Skeletal muscle tissue (tissue), 4 donors: ENCODE measurements around the gene CNTNAP4. TPM values are rescaled to one million over a fixed set of nuclear protein-coding genes. Genes with fewer than 3 reads are reported as not detected.

Source experiments
- H3K27ac ChIP-seq: one replicate; pipeline ENCODE4 v1.7.0; 2013; ENCODE audit warnings: mild to moderate bottlenecking, low read depth, low read length, inconsistent platforms
- H3K27me3 ChIP-seq, 3 donors: one replicate each; pipeline ENCODE4 v1.7.0; 2013; ENCODE audit warnings: low read length in 3 of 3; ENCODE audit not compliant: control insufficient read depth in 3 of 3, insufficient read depth in 3 of 3
- H3K36me3 ChIP-seq, 3 donors: one replicate each; pipeline ENCODE4 v1.7.0; 2013; ENCODE audit warnings: low read length in 3 of 3; ENCODE audit not compliant: control insufficient read depth in 3 of 3, insufficient read depth in 3 of 3
- H3K4me1 ChIP-seq, 3 donors: one replicate each; pipeline ENCODE4 v1.7.0; 2013; ENCODE audit warnings: low read length in 3 of 3, mild to moderate bottlenecking in 3 of 3; ENCODE audit not compliant: control insufficient read depth in 3 of 3, insufficient read depth in 3 of 3
- H3K4me3 ChIP-seq, 3 donors: one replicate each; pipeline ENCODE4 v1.7.0; 2013; ENCODE audit warnings: low read length in 3 of 3
- H3K9ac ChIP-seq, 3 donors: one replicate each; pipeline ENCODE4 v1.7.0; 2013; ENCODE audit warnings: low read length in 3 of 3, mild to moderate bottlenecking in 3 of 3, moderate library complexity in 2 of 3, low read depth in 1 of 3
- H3K9me3 ChIP-seq, 3 donors: one replicate each; pipeline ENCODE4 v1.7.0; 2013; ENCODE audit warnings: low read length in 3 of 3; ENCODE audit not compliant: control insufficient read depth in 3 of 3
- total RNA-seq: library from RNA; depleted of rRNA; stranded (reverse); fragments of >200 nt; gene quantifications from one replicate; pipeline ENCODE4 v1.2.3, GENCODE V29; 2014
- donor health status: Osteomylitis.

The CNTNAP4 gene
- total RNA-seq, 1 donor from 2014 or later = 15.1 TPM

- Histone ChIP-seq H3K9me3 (no peaks in the 10 kb centered on the region), H3K36me3 (no peaks in the 10 kb centered on the region), H3K27ac (no peak overlapping the region), H3K4me3 (no peak overlapping the region), H3K27me3 (no peaks in the 10 kb centered on the region), H3K4me1 (no peaks in the 10 kb centered on the region), H3K9ac (no peak overlapping the region)
Measured at GRCh38 chr16:76444832-76445231, 167.6 kb downstream of the CNTNAP4 start.

GRCh38 chr16:76445815-76446214, 168.6 kb downstream of the CNTNAP4 start:
- Histone ChIP-seq H3K9ac (no peak overlapping the region), H3K4me1 (no peaks in the 10 kb centered on the region), H3K36me3 (no peaks in the 10 kb centered on the region), H3K27me3 (no peaks in the 10 kb centered on the region), H3K9me3 (no peaks in the 10 kb centered on the region), H3K4me3 (no peak overlapping the region), H3K27ac (no peak overlapping the region)

- Histone ChIP-seq H3K9ac (no peak overlapping the region), H3K36me3 (no peaks in the 10 kb centered on the region), H3K4me1 (no peaks in the 10 kb centered on the region), H3K4me3 (no peak overlapping the region), H3K9me3 (no peaks in the 10 kb centered on the region), H3K27me3 (no peaks in the 10 kb centered on the region), H3K27ac (no peak overlapping the region)
Measured at GRCh38 chr16:76446251-76446650, 169.1 kb downstream of the CNTNAP4 start.

GRCh38 chr16:76450890-76451289, 173.7 kb downstream of the CNTNAP4 start:
- Histone ChIP-seq H3K9ac (no peak overlapping the region), H3K36me3 (no peaks in the 10 kb centered on the region), H3K27ac (no peak overlapping the region), H3K4me3 (no peak overlapping the region), H3K4me1 (no peaks in the 10 kb centered on the region), H3K9me3 (no peaks in the 10 kb centered on the region), H3K27me3 (no peaks in the 10 kb centered on the region)

- no peaks in the 10 kb centered on the region for H3K36me3 ChIP-seq
- no peak overlapping the region for H3K4me3 ChIP-seq
- no peaks in the 10 kb centered on the region for H3K9me3 ChIP-seq
- no peaks in the 10 kb centered on the region for H3K27me3 ChIP-seq
- no peak overlapping the region for H3K9ac ChIP-seq
- H3K4me1 ChIP-seq = no peaks in the 10 kb centered on the region
- H3K27ac ChIP-seq = no peak overlapping the region
Measured at GRCh38 chr16:76455257-76455656, 178.1 kb downstream of the CNTNAP4 start.

- Histone ChIP-seq H3K27me3 (no peaks in the 10 kb centered on the region), H3K4me3 (no peak overlapping the region), H3K27ac (no peak overlapping the region), H3K9me3 (no peaks in the 10 kb centered on the region), H3K36me3 (no peaks in the 10 kb centered on the region), H3K9ac (no peak overlapping the region), H3K4me1 (no peaks in the 10 kb centered on the region)
Measured at GRCh38 chr16:76456016-76456415, 178.8 kb downstream of the CNTNAP4 start.

GRCh38 chr16:76459111-76459510, 181.9 kb downstream of the CNTNAP4 start:
- no peaks in the 10 kb centered on the region for H3K36me3 ChIP-seq
- H3K4me3 ChIP-seq = no peak overlapping the region
- H3K9ac ChIP-seq = no peak overlapping the region
- H3K27ac ChIP-seq = no peak overlapping the region
- no peaks in the 10 kb centered on the region for H3K9me3 ChIP-seq
- H3K27me3 ChIP-seq = no peaks in the 10 kb centered on the region
- H3K4me1 ChIP-seq = no peaks in the 10 kb centered on the region

- H3K4me3 ChIP-seq = no peak overlapping the region
- H3K27ac ChIP-seq = no peak overlapping the region
- no peaks in the 10 kb centered on the region for H3K27me3 ChIP-seq
- no peaks in the 10 kb centered on the region for H3K9me3 ChIP-seq
- H3K36me3 ChIP-seq = no peaks in the 10 kb centered on the region
- no peak overlapping the region for H3K9ac ChIP-seq
- no peaks in the 10 kb centered on the region for H3K4me1 ChIP-seq
Measured at GRCh38 chr16:76461836-76462235, 184.6 kb downstream of the CNTNAP4 start.

GRCh38 chr16:76464955-76465620, 187.9 kb downstream of the CNTNAP4 start:
- Histone ChIP-seq H3K36me3 (no peaks in the 10 kb centered on the region), H3K27ac (no peak overlapping the region), H3K4me1 (no peaks in the 10 kb centered on the region), H3K4me3 (no peak overlapping the region), H3K9me3 (no peaks in the 10 kb centered on the region), H3K27me3 (no peaks in the 10 kb centered on the region), H3K9ac (no peak overlapping the region)

- no peaks in the 10 kb centered on the region for H3K9me3 ChIP-seq
- no peaks in the 10 kb centered on the region for H3K36me3 ChIP-seq
- H3K4me3 ChIP-seq = no peak overlapping the region
- no peaks in the 10 kb centered on the region for H3K4me1 ChIP-seq
- H3K27me3 ChIP-seq = no peaks in the 10 kb centered on the region
- H3K9ac ChIP-seq = no peak overlapping the region
- no peak overlapping the region for H3K27ac ChIP-seq
Measured at GRCh38 chr16:76466871-76467270, 189.7 kb downstream of the CNTNAP4 start.
